Sigmoid colon (tissue), 7 donors: ENCODE measurements around the gene SPSB1. TPM values are rescaled to one million over a fixed set of nuclear protein-coding genes. Genes with fewer than 3 reads are reported as not detected.
A peak's percentile ranks its signal among the peaks of the same experiment; 100 is the strongest.

Experiments
- DNase-seq: peaks from one replicate; pipeline ENCODE4 v3.0.0-alpha.2; 2019
- H3K27ac ChIP-seq, 4 donors: fragments of 200-600 bp; sonication (generic); one replicate each; pipeline ENCODE4 v1.5.1; 2016 to 2019; ENCODE audit warnings: mild to moderate bottlenecking in 1 of 4
- H3K27me3 ChIP-seq, 3 donors: fragments of 200-600 bp; sonication (generic); one replicate each; pipeline ENCODE4 v1.5.1; 2019; ENCODE audit warnings: mild to moderate bottlenecking in 1 of 3
- H3K36me3 ChIP-seq, 4 donors: fragments of 200-600 bp; sonication (generic); one replicate each; pipeline ENCODE4 v1.5.1; 2016 to 2019
- H3K4me1 ChIP-seq, 4 donors: fragments of 200-600 bp; sonication (generic); one replicate each; pipeline ENCODE4 v1.5.1; 2017 to 2019
- H3K4me3 ChIP-seq, 4 donors: fragments of 200-600 bp; sonication (generic); one replicate each; pipeline ENCODE4 v1.5.1; 2017 to 2019; ENCODE audit warnings: mild to moderate bottlenecking in 2 of 4, moderate library complexity in 1 of 4
- H3K9me3 ChIP-seq, 4 donors: fragments of 200-600 bp in 3 of 4; sonication (generic) in 3 of 4; one replicate each; pipeline versions ENCODE4 v1.5.1 to v1.6.1; 2013 to 2019
- EP300 ChIP-seq, 4 donors: sonication (generic); formaldehyde crosslinking; IDR thresholded peaks; one replicate each; pipeline ENCODE4 v1.6.1; 2017; ENCODE audit warnings: antibody characterized with exemption in 4 of 4
- POLR2A ChIP-seq, 2 donors: fragments of 450-650 bp; IDR thresholded peaks; one replicate each; pipeline ENCODE4 v1.6.1; 2016; ENCODE audit warnings: antibody characterized with exemption in 2 of 2, mild to moderate bottlenecking in 2 of 2, moderate library complexity in 2 of 2
- POLR2AphosphoS5 ChIP-seq, 4 donors: sonication (generic); formaldehyde crosslinking; IDR thresholded peaks; one replicate each; pipeline ENCODE4 v1.6.1; 2017; ENCODE audit warnings: antibody characterized with exemption in 4 of 4
- WGBS, 2 donors: extraction: QIAGEN DNeasy Blood & Tissue Kit; methylation state at CpG; one replicate each; pipeline ENCODE4 v1.1.7; 2013; 5-methylcytosine and 5-hydroxymethylcytosine counted together
- intact Hi-C: fragments of 100-400 bp; cut with DNase I; formaldehyde crosslinking; loops from one replicate; pipeline ENCODE4 v1.15.1; 2023
- polyA plus RNA-seq, 3 donors: library from polyadenylated mRNA; stranded (reverse); fragments of 200-250 nt; gene quantifications; one replicate each; pipeline ENCODE4 v1.2.3, GENCODE V29; 2013
- total RNA-seq, 4 donors: library from RNA; depleted of rRNA; stranded (reverse); fragments of >200 nt; gene quantifications; one replicate each; pipeline ENCODE4 v1.1.0, GENCODE V29; 2016
- TF ChIP-seq, protein P1 (sequence below), 4 experiments: fragments of 450-650 bp in 3 of 4; fragments of 200-600 bp in 1 of 4; IDR thresholded peaks; one replicate each; pipeline ENCODE4 v1.5.1; 2016 to 2019; ENCODE audit warnings: antibody characterized with exemption in 4 of 4, mild to moderate bottlenecking in 3 of 4, moderate library complexity in 2 of 4
- donor health status: healthy with polysubstance abuse.
- donor health status: Bipolar disorder and iron deficiency.
- donor health status: healthy.

Gene SPSB1
- total and polyA plus RNA-seq, 7 donors, result 17.4 to 34.3 (median 26.4) TPM

DNA sequence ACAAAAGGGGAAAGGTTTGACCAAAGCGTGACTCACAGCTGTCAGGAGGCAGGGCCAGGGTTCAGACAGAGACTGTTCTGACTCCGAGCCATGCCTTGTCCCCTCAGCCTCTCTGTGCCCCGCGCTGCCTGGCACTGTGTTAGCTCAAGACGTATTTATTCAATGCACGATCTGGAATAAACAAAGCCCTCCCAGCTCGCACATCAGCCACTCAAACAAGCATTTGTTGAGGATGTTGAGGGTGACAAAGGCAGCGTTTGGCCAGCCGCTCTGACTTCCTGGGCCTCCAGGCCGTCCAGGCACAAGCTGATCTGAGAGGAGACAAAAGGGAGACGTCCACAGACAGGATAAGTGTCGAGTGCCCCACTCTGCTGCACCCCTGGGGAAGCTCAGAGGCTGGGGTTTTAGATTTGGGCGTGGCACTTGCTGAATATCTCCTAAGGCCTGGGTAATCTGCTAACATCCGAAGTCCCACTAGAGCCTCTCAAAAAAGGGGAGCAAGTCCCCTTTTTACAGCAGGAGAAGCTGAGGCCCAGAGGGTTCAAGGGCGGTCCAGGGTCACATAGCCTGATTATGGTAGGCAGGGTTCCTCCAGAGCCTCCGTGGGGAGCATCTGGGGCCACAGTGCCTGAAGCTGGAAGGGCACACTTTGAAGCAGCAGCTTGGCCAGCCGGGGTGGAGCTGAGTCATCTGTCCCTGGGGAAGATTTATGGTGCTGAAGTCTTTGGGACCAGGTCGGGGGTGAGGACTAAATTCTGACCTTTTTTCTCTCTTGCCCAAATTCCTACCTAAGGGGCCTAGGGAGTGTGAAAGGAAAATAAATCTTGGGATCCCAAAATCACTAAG, 95.9 kb downstream of the SPSB1 start:
- TF ChIP-seq, protein P1, sequence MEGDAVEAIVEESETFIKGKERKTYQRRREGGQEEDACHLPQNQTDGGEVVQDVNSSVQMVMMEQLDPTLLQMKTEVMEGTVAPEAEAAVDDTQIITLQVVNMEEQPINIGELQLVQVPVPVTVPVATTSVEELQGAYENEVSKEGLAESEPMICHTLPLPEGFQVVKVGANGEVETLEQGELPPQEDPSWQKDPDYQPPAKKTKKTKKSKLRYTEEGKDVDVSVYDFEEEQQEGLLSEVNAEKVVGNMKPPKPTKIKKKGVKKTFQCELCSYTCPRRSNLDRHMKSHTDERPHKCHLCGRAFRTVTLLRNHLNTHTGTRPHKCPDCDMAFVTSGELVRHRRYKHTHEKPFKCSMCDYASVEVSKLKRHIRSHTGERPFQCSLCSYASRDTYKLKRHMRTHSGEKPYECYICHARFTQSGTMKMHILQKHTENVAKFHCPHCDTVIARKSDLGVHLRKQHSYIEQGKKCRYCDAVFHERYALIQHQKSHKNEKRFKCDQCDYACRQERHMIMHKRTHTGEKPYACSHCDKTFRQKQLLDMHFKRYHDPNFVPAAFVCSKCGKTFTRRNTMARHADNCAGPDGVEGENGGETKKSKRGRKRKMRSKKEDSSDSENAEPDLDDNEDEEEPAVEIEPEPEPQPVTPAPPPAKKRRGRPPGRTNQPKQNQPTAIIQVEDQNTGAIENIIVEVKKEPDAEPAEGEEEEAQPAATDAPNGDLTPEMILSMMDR (IDR thresholded peaks at IDR 0.05), result no peak
- TF ChIP-seq POLR2AphosphoS5 (IDR thresholded peaks at IDR 0.05), result peak in 2 of 4 donors; percentile 7 to 29
- no peaks in the 10 kb centered on the region for H3K9me3 ChIP-seq
- 60 to 68% methylated on average over 18 of the region's 18 CpGs for WGBS, 2 donors

DNA sequence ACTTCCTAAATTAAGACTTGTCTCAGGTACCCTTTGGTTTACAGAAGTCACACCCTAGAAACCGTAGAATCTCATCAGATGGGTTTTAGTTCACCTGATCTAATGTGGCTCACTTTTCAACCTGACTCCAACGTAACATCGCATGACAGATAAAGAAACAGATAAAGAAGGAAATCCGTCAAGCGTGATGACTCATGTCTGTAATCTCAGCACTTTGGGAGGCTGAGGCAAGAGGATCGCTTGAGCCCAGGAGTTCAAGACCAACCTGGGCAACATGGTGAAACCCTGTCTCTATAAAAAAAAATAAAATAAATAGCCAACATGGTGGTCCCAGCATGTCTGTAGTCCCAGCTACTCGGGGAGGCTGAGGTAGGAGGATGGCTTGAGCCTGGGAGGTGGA, 97.3 kb downstream of the SPSB1 start:
- DNase-seq, result no peak
- Histone ChIP-seq H3K9me3 (peaks cover 0 to under 1% (median 0%) of the 10 kb centered on the region in 4 donors), H3K36me3 (no peaks in the 10 kb centered on the region), H3K4me3 (no peak overlapping the region), H3K27me3 (no peaks in the 10 kb centered on the region), H3K27ac (no peak overlapping the region), H3K4me1 (peaks cover 0 to 35% (median 29%) of the 10 kb centered on the region in 4 donors)
- WGBS, 2 donors, result 75 to 76% methylated on average over 7 of the region's 7 CpGs
- TF ChIP-seq POLR2AphosphoS5 (IDR thresholded peaks at IDR 0.05) (no peak), EP300 (IDR thresholded peaks at IDR 0.05) (no peak), POLR2A (IDR thresholded peaks at IDR 0.05) (no peak)
- TF ChIP-seq, protein P1 (IDR thresholded peaks at IDR 0.05), result no peak
- intact Hi-C loops, result no loop called here

More for the DNA sequence above, 95.9 kb downstream of the SPSB1 start:
- Histone ChIP-seq H3K4me1 (peaks cover 0 to 49% (median 44%) of the 10 kb centered on the region in 4 donors), H3K4me3 (no peak overlapping the region), H3K27ac (peak overlapping the region; percentile 4 to 75 (median 39)), H3K27me3 (no peaks in the 10 kb centered on the region), H3K36me3 (no peaks in the 10 kb centered on the region)
- intact Hi-C loops, result no loop called here
- DNase-seq, result no peak

DNA sequence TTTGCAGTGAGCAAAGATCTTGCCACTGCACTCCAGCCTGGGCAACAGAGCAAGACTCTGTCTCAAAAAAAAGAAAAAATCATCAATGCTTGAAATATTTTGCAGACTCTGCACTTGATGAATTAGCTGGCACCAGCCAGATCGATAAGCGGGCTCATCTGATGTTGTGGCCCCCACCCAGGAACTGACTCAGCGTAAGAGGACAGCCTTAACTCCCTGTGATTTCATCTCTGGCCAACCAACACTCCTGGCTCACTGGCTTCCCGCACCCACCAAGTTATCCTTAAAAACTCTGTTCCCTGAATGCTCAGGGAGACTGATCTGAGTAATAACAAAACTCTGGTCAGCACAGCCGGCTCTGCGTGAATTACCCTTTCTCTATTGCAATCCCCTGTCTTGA, 98.9 kb downstream of the SPSB1 start:
- no peak for TF ChIP-seq POLR2AphosphoS5 (IDR thresholded peaks at IDR 0.05)
- TF ChIP-seq EP300 (IDR thresholded peaks at IDR 0.05), result no peak
- no peak for TF ChIP-seq POLR2A (IDR thresholded peaks at IDR 0.05)
- TF ChIP-seq, protein P1 (IDR thresholded peaks at IDR 0.05), result no peak
- Histone ChIP-seq H3K9me3 (peaks cover 0 to 3% (median 0%) of the 10 kb centered on the region in 4 donors), H3K27ac (no peak overlapping the region), H3K36me3 (no peaks in the 10 kb centered on the region), H3K4me1 (peaks cover 0 to 19% (median 14%) of the 10 kb centered on the region in 4 donors), H3K27me3 (no peaks in the 10 kb centered on the region), H3K4me3 (no peak overlapping the region)
- intact Hi-C loops, result no loop called here
- 91 to 93% methylated on average over 6 of the region's 6 CpGs for WGBS, 2 donors
- no peak for DNase-seq

DNA sequence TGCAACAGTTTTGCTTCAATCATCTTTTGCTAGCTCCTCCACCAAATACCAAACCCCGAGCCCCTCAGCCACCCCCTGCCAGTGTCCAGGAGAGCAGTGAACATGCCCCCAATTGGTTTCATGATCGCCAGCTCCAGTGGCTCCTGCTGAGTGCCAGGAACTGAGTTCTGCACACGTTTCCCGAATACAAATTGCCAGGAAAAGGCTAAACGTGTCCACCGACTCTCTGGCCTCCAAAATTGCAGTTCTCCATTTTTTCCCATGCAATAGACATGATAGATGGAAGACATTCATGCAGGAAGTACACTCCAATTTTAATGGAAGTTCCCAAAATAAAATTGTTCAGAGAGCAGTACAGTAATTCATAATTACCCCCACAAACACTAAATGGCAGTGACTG, 101.3 kb downstream of the SPSB1 start:
- intact Hi-C loops, result no loop called here
- H3K9me3 ChIP-seq, result peaks cover 0 to 3% (median 0%) of the 10 kb centered on the region in 4 donors
- H3K4me1 ChIP-seq, result peaks cover 0 to 16% (median 5%) of the 10 kb centered on the region in 4 donors
- H3K4me3 ChIP-seq, result no peak overlapping the region
- TF ChIP-seq EP300 (IDR thresholded peaks at IDR 0.05), result no peak
- TF ChIP-seq, protein P1 (IDR thresholded peaks at IDR 0.05), result no peak
- no peak for TF ChIP-seq POLR2AphosphoS5 (IDR thresholded peaks at IDR 0.05)
- no peak for TF ChIP-seq POLR2A (IDR thresholded peaks at IDR 0.05)
- no peak overlapping the region for H3K27ac ChIP-seq
- WGBS, 2 donors, result 62 to 91% methylated on average over 6 of the region's 6 CpGs
- DNase-seq, result no peak
- H3K27me3 ChIP-seq, result no peaks in the 10 kb centered on the region
- H3K36me3 ChIP-seq, result no peaks in the 10 kb centered on the region
